HUDEP-2 (cell line): ENCODE measurements around the gene ATP5MC2.
A peak's percentile ranks its signal among the peaks of the same experiment; 100 is the strongest.
"Not testable (repeated sequence)": the region's sequence is repeated elsewhere in the genome, so short reads cannot be mapped to it uniquely, and the experiment has no call there.

Experiments
- DNase-seq, 76 experiments: peaks; one replicate each; lab custom pipeline; 2025; ENCODE audit not compliant: unreplicated experiment in 76 of 76; lab: John Stamatoyannopoulos, UW

Gene ATP5MC2

GRCh38 chr12:53657041-53657440, 18.8 kb downstream of the ATP5MC2 start:
- no peak for DNase-seq

- DNase-seq, result no peak
These were observed 22.3 kb downstream of the ATP5MC2 start for GRCh38 chr12:53653595-53653994.

- no peak for DNase-seq
These were observed 23.5 kb downstream of the ATP5MC2 start for GRCh38 chr12:53652366-53652765.

GRCh38 chr12:53651737-53652136, 24.1 kb downstream of the ATP5MC2 start:
- no peak for DNase-seq

GRCh38 chr12:53646300-53646699, 29.6 kb downstream of the ATP5MC2 start:
- not testable (repeated sequence) for DNase-seq

GRCh38 chr12:53645165-53645564, 30.7 kb downstream of the ATP5MC2 start:
- no peak for DNase-seq

GRCh38 chr12:53644133-53644532, 31.8 kb downstream of the ATP5MC2 start:
- no peak for DNase-seq

- no peak for DNase-seq
These were observed 32.5 kb downstream of the ATP5MC2 start for GRCh38 chr12:53643232-53643979.

- no peak for DNase-seq
These were observed 37.8 kb downstream of the ATP5MC2 start for GRCh38 chr12:53638057-53638456.

GRCh38 chr12:53636641-53637040, 39.2 kb downstream of the ATP5MC2 start:
- no peak for DNase-seq

- not testable (repeated sequence) for DNase-seq
These were observed 40.2 kb downstream of the ATP5MC2 start for GRCh38 chr12:53635708-53636107.

- no peak for DNase-seq
These were observed 44.2 kb downstream of the ATP5MC2 start for GRCh38 chr12:53631721-53632120.

- DNase-seq, result no peak
These were observed 48.0 kb downstream of the ATP5MC2 start for GRCh38 chr12:53627919-53628318.

GRCh38 chr12:53626702-53627169, 49.1 kb downstream of the ATP5MC2 start:
- DNase-seq, result peak in 1 of 76 experiments; percentile 30

- peak; percentile 55 to 100 (median 95) for DNase-seq
These were observed 49.8 kb downstream of the ATP5MC2 start, which contains the start of gene ATF7 for GRCh38 chr12:53625946-53626701. ATF7 (minus strand) TSS chr12:53626382; CDS start chr12:53601000, 25,382 bp downstream.

GRCh38 chr12:53625373-53625945, 50.4 kb downstream of the ATP5MC2 start:
- DNase-seq, result no peak

- DNase-seq, result no peak
These were observed 50.9 kb downstream of the ATP5MC2 start for GRCh38 chr12:53624956-53625355.

- no peak for DNase-seq
These were observed 51.4 kb downstream of the ATP5MC2 start for GRCh38 chr12:53624458-53624857.

- peak in 8 of 76 experiments; percentile 5 to 14 (median 8) for DNase-seq
These were observed 52.1 kb downstream of the ATP5MC2 start for GRCh38 chr12:53623548-53624385.

- no peak for DNase-seq
These were observed 53.2 kb downstream of the ATP5MC2 start for GRCh38 chr12:53622724-53623123.
